Measurements from ENCODE around the gene FBXL17. TPM values are rescaled to one million over a fixed set of nuclear protein-coding genes. Genes with fewer than 3 reads are reported as not detected.

Gene FBXL17
- total and polyA plus RNA-seq, 2 of the 13 experiments (the other 11 are each of a cell fraction or from before 2014, with no cell fraction given), result 3.0 to 7.9 TPM

DNA sequence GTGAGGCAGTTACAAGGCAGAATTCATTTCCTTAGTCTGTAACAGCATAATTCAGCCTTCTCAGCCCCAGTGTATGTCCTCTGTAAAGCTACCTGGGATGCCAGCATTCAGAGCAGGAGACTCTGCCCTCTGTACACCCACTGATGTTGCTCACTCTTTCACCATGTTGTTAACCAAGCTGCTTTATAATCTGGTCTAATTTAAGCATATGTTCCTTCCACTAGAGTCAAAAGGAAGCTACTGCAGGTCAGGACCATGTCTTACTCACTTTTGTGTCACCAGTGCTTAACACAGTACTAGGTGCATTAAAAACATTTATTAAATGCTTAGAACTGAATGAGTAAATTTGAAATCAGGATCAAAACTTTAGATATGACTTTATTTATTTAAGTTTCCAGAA is 185.6 kb downstream of the FBXL17 start (continued):
- no peak for TF ChIP-seq E2F2 (CRISPR knock-in tag; IDR thresholded peaks at IDR 0.05; ENCODE audit: borderline replicate concordance)

- BruUV-seq (replicated peaks), result no TSS peak
- ATAC-seq (no peak), DNase-seq (ENCODE audit: low spot score) (no peak), FAIRE-seq (no peak)
- Histone ChIP-seq H3K79me2 (ENCODE audit: insufficient read depth, low read length) (no peaks in the 10 kb centered on the region), H3K27me3 (ENCODE audit: control insufficient read depth in 1 of 2, insufficient read depth in 2 of 2, low read length in 2 of 2) (no peaks in the 10 kb centered on the region; a peak in 1 of 5 replicates), H3K4me1 (ENCODE audit: insufficient read depth, low read length) (no peaks in the 10 kb centered on the region), H3K9me3 (ENCODE audit: low read length) (no peaks in the 10 kb centered on the region), H3K36me3 (replicated peaks in 1 of 2; ENCODE audit: control insufficient read depth in 1 of 2, insufficient read depth in 2 of 2, low read length in 2 of 2) (no peaks in the 10 kb centered on the region), H3K27ac (ENCODE audit: extremely low read length, insufficient read depth, low read length) (no peak overlapping the region), H3K9ac (ENCODE audit: insufficient read depth, low read depth, low read length) (no peak overlapping the region), H2AFZ (ENCODE audit: low read length) (no peak overlapping the region), H4K20me1 (ENCODE audit: insufficient read depth, low read length) (no peaks in the 10 kb centered on the region), H3K4me2 (ENCODE audit: low read depth, low read length) (no peak overlapping the region), H3K4me3 (replicated peaks in 1 of 3; ENCODE audit: insufficient read depth in 1 of 3, low read depth in 2 of 3, low read length in 3 of 3) (no peak overlapping the region)
- intact Hi-C loops (cut with micrococcal nuclease; ENCODE audit: unreplicated experiment), result no loop called here
- WGBS (ENCODE audit: low lambda C conversion rate), result 94% methylated on average over 2 of the region's 2 CpGs
- TF ChIP-seq RBM39 (IDR thresholded peaks at IDR 0.05; ENCODE audit: low read depth, low read length, poor library complexity, severe bottlenecking), result no peak
- in situ Hi-C loops (cut with HindIII; ENCODE audit: extremely low pct_ligation_motif_present, low pct_unique_long_range_greater_than_20kb), result no loop called here
- CTCF ChIA-PET (ENCODE audit: low intra/inter-chr PET ratio, low total read pairs), result no interaction called here
- POLR2A ChIA-PET, result no interaction called here
Measured at GRCh38 chr5:108193021-108193795, 188.7 kb downstream of the FBXL17 start.

GRCh38 chr5:108184940-108185339 is 197.0 kb downstream of the FBXL17 start:
- POLR2A ChIA-PET, result no interaction called here
- no peak for TF ChIP-seq NONO (IDR thresholded peaks at IDR 0.05)
- no peak for TF ChIP-seq NONO (CRISPR knock-in tag; conservative IDR thresholded peaks at IDR 0.05)
- no peak for TF ChIP-seq PHF8 (CRISPR knock-in tag; IDR thresholded peaks at IDR 0.05)
- no peak for TF ChIP-seq ZNF367 (CRISPR knock-in tag; IDR thresholded peaks at IDR 0.05; ENCODE audit: borderline replicate concordance)
- TF ChIP-seq SNAPC2 (CRISPR knock-in tag; IDR thresholded peaks at IDR 0.05), result no peak
- no peak for TF ChIP-seq ZBTB14 (CRISPR knock-in tag; IDR thresholded peaks at IDR 0.05)
- no peak for TF ChIP-seq SNAI1 (CRISPR knock-in tag; IDR thresholded peaks at IDR 0.05; ENCODE audit: borderline replicate concordance)
- TF ChIP-seq ATF3 (CRISPR knock-in tag; IDR thresholded peaks at IDR 0.05), result no peak
- TF ChIP-seq MATR3 (CRISPR knock-in tag; IDR thresholded peaks at IDR 0.05), result no peak
- TF ChIP-seq ZMYM4 (CRISPR knock-in tag; IDR thresholded peaks at IDR 0.05), result no peak
- TF ChIP-seq ZFP36L1 (CRISPR knock-in tag; IDR thresholded peaks at IDR 0.05), result no peak
- TF ChIP-seq ZNF20 (CRISPR knock-in tag; IDR thresholded peaks at IDR 0.05), result no peak
- no peak for TF ChIP-seq ZNF549 (CRISPR knock-in tag; IDR thresholded peaks at IDR 0.05)

More at GRCh38 chr5:108184940-108185339, 197.0 kb downstream of the FBXL17 start:
- in situ Hi-C loops (cut with HindIII; ENCODE audit: extremely low pct_ligation_motif_present, low pct_unique_long_range_greater_than_20kb) (no loop called here), intact Hi-C loops (cut with micrococcal nuclease; ENCODE audit: unreplicated experiment) (no loop called here)
- Histone ChIP-seq H3K36me3 (replicated peaks in 1 of 2; ENCODE audit: control insufficient read depth in 1 of 2, insufficient read depth in 2 of 2, low read length in 2 of 2) (0 out of 5 replicates have a peak, but pooled peaks cover 0 to 1% of the 10 kb centered on the region in 2 experiments), H3K79me2 (ENCODE audit: insufficient read depth, low read length) (no peaks in the 10 kb centered on the region), H4K20me1 (ENCODE audit: insufficient read depth, low read length) (no peaks in the 10 kb centered on the region), H3K9me3 (ENCODE audit: low read length) (no peaks in the 10 kb centered on the region), H3K27ac (ENCODE audit: extremely low read length, insufficient read depth, low read length) (no peak overlapping the region), H2AFZ (ENCODE audit: low read length) (no peak overlapping the region), H3K27me3 (ENCODE audit: control insufficient read depth in 1 of 2, insufficient read depth in 2 of 2, low read length in 2 of 2) (no peaks in the 10 kb centered on the region), H3K9ac (ENCODE audit: insufficient read depth, low read depth, low read length) (no peak overlapping the region), H3K4me3 (replicated peaks in 1 of 3; ENCODE audit: insufficient read depth in 1 of 3, low read depth in 2 of 3, low read length in 3 of 3) (no peak overlapping the region), H3K4me1 (ENCODE audit: insufficient read depth, low read length) (no peaks in the 10 kb centered on the region), H3K4me2 (ENCODE audit: low read depth, low read length) (no peak overlapping the region)
- ATAC-seq, result no peak
- CTCF ChIA-PET (ENCODE audit: low intra/inter-chr PET ratio, low total read pairs), result no interaction called here
- no peak for DNase-seq (ENCODE audit: low spot score)
- no TSS peak for BruUV-seq (replicated peaks)
- no peak for FAIRE-seq
- WGBS (ENCODE audit: low lambda C conversion rate), result 96% methylated on average over 3 of the region's 3 CpGs
